Gastroesophageal sphincter (tissue), 4 donors: ENCODE data around the gene WDR38. TPM values are rescaled to one million over a fixed set of nuclear protein-coding genes. Genes with fewer than 3 reads are reported as not detected.
A peak's percentile ranks its signal among the peaks of the same experiment; 100 is the strongest.

Experiments
- ATAC-seq: fragments of 150-250 bp; one replicate; pipeline ENCODE4 v1.9.1; 2016; ENCODE audit warnings: mild to moderate bottlenecking, moderate library complexity
- H3K27ac ChIP-seq, 4 donors: fragments of 200-600 bp; sonication (generic) in 3 of 4; 1 replicate in 3 of 4; 2 replicates in 1 of 4; pipeline ENCODE4 v1.5.1; 2016 to 2019
- H3K27me3 ChIP-seq: fragments of 200-600 bp; sonication (generic); one replicate; pipeline ENCODE4 v1.5.1; 2019
- H3K36me3 ChIP-seq, 2 donors: fragments of 200-600 bp; sonication (generic); one replicate each; pipeline ENCODE4 v1.5.1; 2019; ENCODE audit warnings: control low read depth in 1 of 2
- H3K4me1 ChIP-seq, 3 donors: fragments of 200-600 bp; sonication (generic); 1 replicate in 2 of 3; 2 replicates in 1 of 3; pipeline ENCODE4 v1.5.1; 2016 to 2019; ENCODE audit warnings: control low read depth in 2 of 3
- H3K4me3 ChIP-seq, 2 donors: fragments of 200-600 bp; sonication (generic); one replicate each; pipeline ENCODE4 v1.5.1; 2019; ENCODE audit warnings: mild to moderate bottlenecking in 1 of 2, moderate library complexity in 1 of 2
- H3K9me3 ChIP-seq, 3 donors: fragments of 200-600 bp; sonication (generic); one replicate each; pipeline ENCODE4 v1.5.1; 2017 to 2019; ENCODE audit warnings: control low read depth in 2 of 3
- EP300 ChIP-seq: sonication (generic); formaldehyde crosslinking; IDR thresholded peaks from one replicate; pipeline ENCODE4 v1.6.1; 2017; ENCODE audit warnings: antibody characterized with exemption, mild to moderate bottlenecking
- POLR2A ChIP-seq, 2 donors: fragments of 450-650 bp; IDR thresholded peaks; one replicate each; pipeline ENCODE4 v1.6.1; 2017; ENCODE audit warnings: antibody characterized with exemption in 2 of 2, mild to moderate bottlenecking in 2 of 2, moderate library complexity in 1 of 2
- POLR2AphosphoS5 ChIP-seq: sonication (generic); formaldehyde crosslinking; IDR thresholded peaks from one replicate; pipeline ENCODE4 v1.6.1; 2017; ENCODE audit warnings: antibody characterized with exemption
- WGBS, 2 donors: methylation state at CpG; one replicate each; pipeline ENCODE4 v1.1.5; 2018; ENCODE audit warnings: low coverage in 1 of 2; 5-methylcytosine and 5-hydroxymethylcytosine counted together
- total RNA-seq, 4 donors: library from RNA; depleted of rRNA; stranded (reverse); fragments of >200 nt; gene quantifications; one replicate each; pipeline ENCODE4 v1.1.0, GENCODE V29; 2016
- TF ChIP-seq, protein P1 (sequence below), 4 experiments: fragments of 200-600 bp in 2 of 4; fragments of 450-650 bp in 2 of 4; sonication (generic) in 1 of 4; IDR thresholded peaks; one replicate each; pipeline ENCODE4 v1.5.1; 2017 to 2019; ENCODE audit warnings: antibody characterized with exemption in 4 of 4, mild to moderate bottlenecking in 2 of 4, moderate library complexity in 2 of 4

WDR38 gene
- total RNA-seq, 4 donors from 2014 or later: not detected

DNA sequence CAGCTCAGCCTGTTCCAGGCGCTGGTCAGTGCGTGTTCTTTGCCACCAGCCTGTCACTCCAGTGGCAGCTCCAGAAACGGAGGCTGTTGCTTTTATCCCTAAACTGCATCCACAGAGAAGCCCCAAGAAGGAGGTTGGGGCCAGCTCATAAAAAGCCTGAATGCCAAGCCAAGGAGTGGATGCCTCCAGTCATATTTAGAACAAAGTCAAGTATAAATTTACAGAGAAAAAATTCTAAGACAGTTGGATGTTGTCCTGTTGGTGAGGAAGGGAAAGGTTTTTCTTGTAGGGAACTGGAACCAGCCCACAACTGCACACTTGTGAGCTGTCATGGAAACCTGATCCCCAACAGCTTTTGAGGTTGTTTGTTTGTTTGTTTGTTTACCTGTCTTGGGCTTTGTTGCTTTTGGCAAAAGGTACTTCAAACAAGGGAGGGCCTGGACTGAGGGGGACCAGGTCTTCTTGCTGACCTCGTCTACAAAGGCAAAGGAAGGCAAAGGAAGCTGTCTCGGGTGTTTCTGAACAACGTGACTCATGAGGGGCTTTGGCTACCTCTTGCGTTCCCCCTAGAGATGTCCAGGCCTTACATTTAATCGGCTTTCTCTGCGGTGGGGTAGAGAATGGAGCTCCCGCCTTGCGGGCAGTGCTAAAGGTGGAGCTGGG is 39.6 kb upstream of the WDR38 start:
- Histone ChIP-seq H3K27ac (peak overlapping the region in 3 of 4 donors; percentile 11 to 84 (median 82)), H3K36me3 (peaks cover 0 to 20% of the 10 kb centered on the region in 2 donors), H3K4me3 (no peak overlapping the region), H3K9me3 (no peaks in the 10 kb centered on the region), H3K27me3 (no peaks in the 10 kb centered on the region), H3K4me1 (peaks cover 0 to 41% (median 30%) of the 10 kb centered on the region in 3 donors)
- TF ChIP-seq, protein P1, sequence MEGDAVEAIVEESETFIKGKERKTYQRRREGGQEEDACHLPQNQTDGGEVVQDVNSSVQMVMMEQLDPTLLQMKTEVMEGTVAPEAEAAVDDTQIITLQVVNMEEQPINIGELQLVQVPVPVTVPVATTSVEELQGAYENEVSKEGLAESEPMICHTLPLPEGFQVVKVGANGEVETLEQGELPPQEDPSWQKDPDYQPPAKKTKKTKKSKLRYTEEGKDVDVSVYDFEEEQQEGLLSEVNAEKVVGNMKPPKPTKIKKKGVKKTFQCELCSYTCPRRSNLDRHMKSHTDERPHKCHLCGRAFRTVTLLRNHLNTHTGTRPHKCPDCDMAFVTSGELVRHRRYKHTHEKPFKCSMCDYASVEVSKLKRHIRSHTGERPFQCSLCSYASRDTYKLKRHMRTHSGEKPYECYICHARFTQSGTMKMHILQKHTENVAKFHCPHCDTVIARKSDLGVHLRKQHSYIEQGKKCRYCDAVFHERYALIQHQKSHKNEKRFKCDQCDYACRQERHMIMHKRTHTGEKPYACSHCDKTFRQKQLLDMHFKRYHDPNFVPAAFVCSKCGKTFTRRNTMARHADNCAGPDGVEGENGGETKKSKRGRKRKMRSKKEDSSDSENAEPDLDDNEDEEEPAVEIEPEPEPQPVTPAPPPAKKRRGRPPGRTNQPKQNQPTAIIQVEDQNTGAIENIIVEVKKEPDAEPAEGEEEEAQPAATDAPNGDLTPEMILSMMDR (IDR thresholded peaks at IDR 0.05): no peak
- TF ChIP-seq POLR2AphosphoS5 (no peak), POLR2A (IDR thresholded peaks at IDR 0.05) (no peak), EP300 (no peak)
- 80 to 81% methylated on average over 6 to 8 of the region's 11 CpGs for WGBS, 2 donors
- no peak for ATAC-seq

- H3K27me3 ChIP-seq: no peaks in the 10 kb centered on the region
- no peak for TF ChIP-seq EP300
- TF ChIP-seq POLR2AphosphoS5: no peak
- no peak for TF ChIP-seq POLR2A (IDR thresholded peaks at IDR 0.05)
- TF ChIP-seq, protein P1 (IDR thresholded peaks at IDR 0.05): no peak
- no peak overlapping the region for H3K4me3 ChIP-seq
- ATAC-seq: no peak
- peaks cover 0 to 15% of the 10 kb centered on the region in 2 donors for H3K36me3 ChIP-seq
- H3K4me1 ChIP-seq: peaks cover 0 to 41% (median 30%) of the 10 kb centered on the region in 3 donors
- WGBS, 2 donors: 80% methylated on average over 1 of the region's 5 CpGs; no CpG with 5 or more reads in 1 of the 2 donors
- no peaks in the 10 kb centered on the region for H3K9me3 ChIP-seq
- peak overlapping the region in 2 of 4 donors; percentile 11 to 84 for H3K27ac ChIP-seq
Observed at GRCh38 chr9:124814164-124814535, 39.1 kb upstream of the WDR38 start.

DNA sequence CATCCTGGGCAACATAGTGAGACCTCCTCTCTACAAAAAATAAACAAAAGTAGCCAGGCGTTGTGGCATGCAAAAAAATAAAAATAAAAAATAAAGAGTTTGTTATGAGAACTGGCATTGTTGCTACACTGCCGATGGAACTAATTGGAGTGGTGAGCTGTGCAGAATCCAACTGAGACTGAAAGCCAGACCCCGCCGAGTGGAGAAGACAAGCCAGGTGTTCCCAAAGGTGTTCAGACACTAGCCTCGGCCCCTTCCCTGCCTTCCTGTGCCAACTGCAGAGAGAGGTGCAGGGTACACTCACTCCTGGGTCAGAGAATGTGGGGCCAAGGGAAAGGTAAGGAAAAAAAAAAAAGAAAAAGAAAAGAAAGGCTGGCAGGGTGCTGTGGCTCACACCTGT is 37.7 kb upstream of the WDR38 start:
- H3K36me3 ChIP-seq: peaks cover 0 to under 1% of the 10 kb centered on the region in 2 donors
- H3K27me3 ChIP-seq: no peaks in the 10 kb centered on the region
- H3K27ac ChIP-seq: no peak overlapping the region
- no peak overlapping the region for H3K4me3 ChIP-seq
- no peak for ATAC-seq
- no peak for TF ChIP-seq EP300
- no peak for TF ChIP-seq POLR2AphosphoS5
- TF ChIP-seq, protein P1 (IDR thresholded peaks at IDR 0.05): no peak
- no peak for TF ChIP-seq POLR2A (IDR thresholded peaks at IDR 0.05)
- no peaks in the 10 kb centered on the region for H3K9me3 ChIP-seq
- 76 to 84% methylated on average over 3 to 5 of the region's 5 CpGs for WGBS, 2 donors
- H3K4me1 ChIP-seq: peaks cover 0 to 37% (median 30%) of the 10 kb centered on the region in 3 donors

- Histone ChIP-seq H3K36me3 (no peaks in the 10 kb centered on the region), H3K4me1 (peaks cover 0 to 7% (median under 1%) of the 10 kb centered on the region in 3 donors), H3K27me3 (no peaks in the 10 kb centered on the region), H3K27ac (no peak overlapping the region), H3K9me3 (no peaks in the 10 kb centered on the region), H3K4me3 (no peak overlapping the region)
- 80 to 83% methylated on average over 4 to 7 of the region's 18 CpGs for WGBS, 2 donors
- TF ChIP-seq EP300: no peak
- TF ChIP-seq POLR2A (IDR thresholded peaks at IDR 0.05): no peak
- TF ChIP-seq, protein P1 (IDR thresholded peaks at IDR 0.05): no peak
- no peak for TF ChIP-seq POLR2AphosphoS5
- no peak for ATAC-seq
Observed at GRCh38 chr9:124818431-124819281, 34.6 kb upstream of the WDR38 start.
